Fibroblast of upper back skin (primary cell): ENCODE measurements around the gene STUB1.
"Not testable (repeated sequence)": the region's sequence is repeated elsewhere in the genome, so short reads cannot be mapped to it uniquely, and the experiment has no call there.

Experiments used
- DNase-seq: peaks from one replicate; pipeline ENCODE4 v3.0.0-alpha.2; 2013

Gene STUB1

GRCh38 chr16:680967-681745 is 946 bp downstream of the STUB1 start:
- DNase-seq, result peak; percentile 20

DNA sequence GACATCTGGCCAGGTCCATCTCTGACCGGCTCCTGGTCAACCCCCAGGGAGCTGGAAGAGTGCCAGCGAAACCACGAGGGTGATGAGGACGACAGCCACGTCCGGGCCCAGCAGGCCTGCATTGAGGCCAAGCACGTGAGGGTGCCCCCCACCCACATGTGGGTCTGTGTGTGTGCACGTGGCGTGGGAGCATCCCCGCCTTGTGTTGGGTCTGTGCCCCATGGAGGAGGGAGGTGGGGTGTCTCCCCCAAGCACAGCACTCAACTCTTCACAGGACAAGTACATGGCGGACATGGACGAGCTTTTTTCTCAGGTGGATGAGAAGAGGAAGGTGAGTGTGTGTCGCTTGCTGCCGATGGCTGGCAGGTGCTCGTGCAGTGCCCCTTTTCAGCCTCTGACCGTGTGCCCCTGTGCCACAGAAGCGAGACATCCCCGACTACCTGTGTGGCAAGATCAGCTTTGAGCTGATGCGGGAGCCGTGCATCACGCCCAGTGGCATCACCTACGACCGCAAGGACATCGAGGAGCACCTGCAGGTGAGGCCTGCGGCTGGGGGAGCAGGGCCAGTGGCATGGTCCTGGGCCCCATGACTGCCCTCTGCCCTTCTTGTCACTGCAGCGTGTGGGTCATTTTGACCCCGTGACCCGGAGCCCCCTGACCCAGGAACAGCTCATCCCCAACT is 1.7 kb downstream of the STUB1 start:
- DNase-seq, result no peak

- no peak for DNase-seq
Measured at GRCh38 chr16:682493-683395, 2.5 kb downstream of the STUB1 start.

DNA sequence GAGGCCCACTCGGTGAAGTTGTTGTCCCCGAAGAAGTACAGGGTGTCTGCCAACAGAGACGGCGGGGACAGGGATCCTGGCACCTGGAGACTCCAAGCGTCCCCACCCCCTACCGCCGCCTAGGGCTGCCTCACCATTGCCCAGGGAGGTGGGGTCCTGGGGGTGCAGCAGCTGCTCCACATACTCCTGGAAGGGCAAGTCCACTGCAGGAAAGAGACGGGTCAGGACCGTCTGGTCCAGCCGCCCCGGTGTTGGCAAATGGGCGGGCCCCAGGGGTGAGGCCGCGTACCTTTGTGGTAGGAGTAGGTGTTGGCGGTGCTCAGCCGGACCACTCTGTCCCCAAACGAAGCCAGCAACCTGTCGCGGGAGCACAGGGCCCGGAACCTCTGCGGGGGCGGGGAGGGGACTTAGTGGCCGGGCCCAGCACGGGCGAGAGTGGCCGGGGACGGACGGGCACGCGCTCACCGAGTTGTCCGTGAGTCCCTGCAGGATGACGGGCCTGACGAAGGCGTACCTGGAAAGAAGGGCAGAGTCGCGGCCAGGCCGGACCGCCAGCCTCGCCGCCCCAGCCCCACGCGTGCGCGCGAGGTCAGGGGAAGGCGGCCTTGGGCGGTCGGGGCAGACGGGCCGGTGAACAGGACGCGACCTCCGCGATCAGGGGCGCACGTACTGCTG is 3.3 kb downstream of the STUB1 start:
- DNase-seq, result no peak

DNA sequence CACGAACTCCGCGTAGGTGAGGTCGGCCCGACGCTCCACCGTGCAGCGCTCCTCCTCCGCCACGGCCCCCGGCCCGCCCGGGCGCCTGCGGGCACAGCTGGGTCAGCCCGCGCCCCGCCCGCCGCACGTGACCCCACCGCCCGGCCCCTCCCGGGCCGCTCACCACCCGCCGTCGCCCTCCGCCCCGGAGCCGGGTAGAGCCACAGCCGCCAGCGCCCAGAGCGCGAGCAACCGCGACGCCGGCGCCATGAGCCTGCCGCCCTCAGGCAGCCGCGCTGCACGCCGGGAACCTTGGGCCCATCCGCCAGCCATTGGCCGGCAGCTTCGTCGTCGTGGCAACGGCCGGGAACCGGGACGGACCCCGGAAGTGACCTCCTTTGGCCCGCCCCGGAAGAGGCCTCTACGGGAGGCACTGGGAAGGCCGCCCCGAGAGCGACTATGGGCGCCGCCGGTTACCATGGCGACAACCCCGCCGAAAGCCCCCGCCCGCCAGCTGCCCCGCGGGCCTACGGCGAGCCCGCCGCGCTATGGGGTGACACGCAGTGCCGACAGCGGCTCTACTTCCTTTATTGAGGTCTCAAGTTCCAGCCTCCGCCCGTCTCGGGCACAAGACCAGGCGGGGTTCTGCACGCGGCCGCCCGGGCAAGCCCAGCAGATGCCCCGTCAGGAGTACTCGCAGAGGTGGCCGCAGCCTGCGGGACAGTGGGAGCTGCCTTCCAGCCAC is 4.0 kb downstream of the STUB1 start, which contains the start of gene JMJD8:
Gene JMJD8 (minus strand): TSS at position 264 of the 724 bp plus-strand sequence. CDS start 15 bp downstream, at position 249.
- DNase-seq, result peak; percentile 94

DNA sequence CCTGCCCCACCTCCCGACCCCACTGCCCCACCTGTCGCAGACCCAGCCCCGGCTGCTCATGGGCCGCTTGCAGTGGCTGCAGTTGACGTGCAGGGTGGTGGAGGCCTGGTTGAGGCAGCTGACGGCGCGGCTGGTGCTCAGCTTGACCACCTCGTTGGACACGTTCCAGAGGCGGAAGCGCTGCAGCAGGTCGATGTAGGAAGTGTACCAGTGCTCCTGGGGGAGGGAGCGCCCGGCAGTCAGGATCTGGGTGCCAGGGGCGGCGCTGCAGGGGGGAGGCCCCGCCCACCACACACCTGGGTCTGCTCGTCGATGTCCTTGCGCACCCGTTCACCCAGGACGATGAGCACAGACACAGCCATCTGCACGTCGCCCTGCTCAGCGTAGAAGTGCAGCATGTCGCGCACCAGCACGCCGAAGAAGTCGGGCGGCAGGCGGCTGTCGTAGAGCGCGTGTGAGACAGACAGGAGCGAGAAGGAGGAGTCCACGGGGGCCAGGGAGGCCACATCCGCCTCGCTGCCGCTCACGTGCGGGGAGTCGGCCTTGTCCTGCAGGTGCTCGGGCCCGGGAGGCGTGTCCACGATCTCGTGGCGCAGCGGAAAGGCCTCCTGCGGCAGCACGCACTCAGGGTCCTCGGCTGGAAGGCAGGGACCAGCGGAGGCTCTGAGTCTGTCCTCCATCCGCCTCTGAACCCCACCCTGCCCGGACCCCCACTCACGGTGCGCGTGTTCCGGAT is 4.9 kb downstream of the STUB1 start:
- no peak for DNase-seq

- peak; percentile 30 for DNase-seq
Measured at GRCh38 chr16:685967-686366, 5.8 kb downstream of the STUB1 start.

GRCh38 chr16:686459-687260 is 6.5 kb downstream of the STUB1 start:
- DNase-seq, result no peak

- DNase-seq, result no peak
Measured at GRCh38 chr16:687499-687898, 7.3 kb downstream of the STUB1 start.

- no peak for DNase-seq
Measured at GRCh38 chr16:689175-689897, 9.1 kb downstream of the STUB1 start.

- not testable (repeated sequence) for DNase-seq
Measured at GRCh38 chr16:691242-691641, 11.0 kb downstream of the STUB1 start.

DNA sequence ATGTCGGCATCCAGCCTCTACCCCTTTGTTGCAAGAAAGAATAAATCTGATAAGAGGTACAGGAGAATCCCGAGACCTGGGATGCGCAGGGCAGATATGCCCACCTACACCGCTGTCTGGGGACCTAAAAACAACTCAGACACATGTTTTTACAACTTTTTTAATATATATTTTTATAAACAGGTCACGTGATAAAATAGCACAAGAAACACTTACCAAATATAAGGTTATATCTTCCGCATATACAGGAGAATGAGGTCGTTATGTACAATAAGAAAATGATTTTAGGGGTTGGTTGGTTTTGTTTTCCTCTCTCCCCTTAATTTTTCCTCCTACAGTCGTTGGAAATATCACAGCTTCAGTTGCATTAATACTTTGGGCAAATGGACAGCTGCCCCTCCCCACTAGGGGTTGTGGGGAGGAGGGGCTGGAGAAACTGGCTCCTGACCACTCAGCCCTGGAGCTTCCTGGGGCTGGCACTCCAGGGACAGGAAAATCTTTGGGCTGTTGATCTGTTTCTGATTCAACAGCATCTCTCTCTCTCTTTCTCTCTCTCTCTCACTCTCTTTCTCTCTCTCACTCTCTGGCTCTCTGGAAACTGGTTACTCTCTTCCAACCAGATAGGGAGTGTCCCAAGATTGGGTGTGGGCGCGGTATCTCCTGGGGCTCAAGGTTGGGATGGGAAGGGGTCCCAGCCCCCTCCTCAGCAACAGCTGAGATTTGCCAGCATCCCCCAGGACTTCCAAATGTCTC is 12.3 kb downstream of the STUB1 start:
- DNase-seq, result no peak

- DNase-seq, result no peak
Measured at GRCh38 chr16:693364-693763, 13.2 kb downstream of the STUB1 start.

DNA sequence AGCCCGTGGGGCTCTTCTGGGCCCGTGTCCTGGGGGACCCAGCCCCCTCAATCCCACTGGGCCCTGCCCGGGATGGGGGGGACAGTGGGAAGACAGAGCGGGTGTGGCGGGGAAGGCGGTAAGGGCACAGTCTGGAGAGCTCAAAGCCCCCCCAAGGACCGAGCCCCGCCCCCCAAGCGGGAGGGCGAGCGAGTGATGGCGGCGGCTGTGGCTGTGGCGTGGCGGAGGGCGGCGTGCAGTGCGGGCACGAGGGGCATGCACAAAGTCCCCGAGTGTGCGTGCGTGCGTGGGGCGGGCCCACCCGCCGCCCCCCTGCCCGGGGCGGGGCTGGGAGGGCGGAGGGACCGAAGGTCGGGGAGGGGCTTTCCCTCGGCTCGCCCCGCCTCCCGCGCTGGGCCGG is 13.6 kb downstream of the STUB1 start:
- DNase-seq, result no peak

- DNase-seq, result no peak
Measured at GRCh38 chr16:694187-694862, 14.1 kb downstream of the STUB1 start.

DNA sequence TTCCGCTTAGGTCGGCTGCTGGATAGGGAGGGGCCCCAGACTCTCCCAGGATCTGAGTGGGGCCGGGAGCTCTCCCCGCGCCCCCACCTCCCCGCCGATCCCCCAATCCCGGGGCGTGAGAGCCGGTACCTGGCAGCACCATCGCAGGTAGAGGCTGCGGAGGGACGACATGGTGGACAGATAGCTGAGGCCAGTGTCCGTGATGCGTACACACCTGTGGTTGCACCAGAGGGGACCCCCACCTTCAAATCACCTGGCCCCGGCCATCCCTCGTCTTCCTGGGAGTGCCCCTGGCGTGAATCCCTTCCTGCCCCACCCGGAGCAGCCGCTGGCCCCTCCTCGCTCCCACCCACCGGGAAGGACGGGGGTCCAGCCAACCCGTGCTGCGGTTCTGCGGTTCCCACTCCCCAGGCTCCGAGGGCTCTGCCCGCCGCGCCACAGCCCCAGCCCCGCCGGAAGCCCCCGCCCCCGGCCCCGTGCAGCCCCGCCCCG is 14.7 kb downstream of the STUB1 start:
- DNase-seq, result no peak

DNA sequence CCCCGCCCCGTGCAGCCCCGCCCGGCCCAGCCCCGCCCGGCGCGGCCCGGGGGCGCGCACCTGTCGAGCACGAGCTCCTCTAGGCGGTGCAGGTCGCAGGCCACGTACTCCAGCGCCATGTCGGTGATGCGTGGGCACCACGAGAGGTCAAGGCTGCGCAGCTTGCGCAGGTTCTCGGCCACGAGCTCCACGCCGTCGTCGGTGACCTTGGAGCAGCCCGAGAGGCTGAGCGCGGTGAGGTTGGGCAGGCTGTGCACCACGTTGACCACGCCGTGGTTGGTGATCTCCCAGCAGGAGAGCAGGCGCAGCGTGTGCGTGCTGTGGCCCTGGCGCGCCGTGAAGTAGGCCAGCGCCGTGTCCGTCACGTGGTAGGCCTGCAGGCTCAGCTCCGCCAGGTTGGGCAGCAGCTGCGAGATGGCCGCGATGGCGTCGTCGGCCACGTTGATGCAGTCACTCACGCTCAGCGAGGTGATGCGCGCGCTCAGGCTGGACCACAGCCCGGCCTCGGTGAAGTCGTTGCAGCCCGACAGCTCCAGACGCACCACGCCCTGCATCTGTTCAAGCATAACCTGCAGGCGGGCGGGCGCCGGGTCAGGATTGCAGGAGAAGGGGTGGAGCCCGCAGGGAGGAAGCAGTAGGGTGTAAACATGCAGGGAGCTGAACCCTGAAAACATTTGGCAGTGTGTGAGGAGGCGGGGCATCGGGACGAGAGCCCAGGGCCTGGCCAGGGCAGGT is 15.3 kb downstream of the STUB1 start:
- no peak for DNase-seq
